H9 (cell line): ENCODE results near the gene AS3MT. TPM values are rescaled to one million over a fixed set of nuclear protein-coding genes. Genes with fewer than 3 reads are reported as not detected.

Source experiments
- DNase-seq: peaks from one replicate; pipeline ENCODE4 v3.0.0-alpha.2; 2017
- H2AFZ ChIP-seq: one replicate; pipeline ENCODE4 v1.6.1; 2013; ENCODE audit warnings: mild to moderate bottlenecking, low read length, control low read depth, moderate library complexity
- H2AK5ac ChIP-seq: 2 replicates; pipeline ENCODE4 v1.6.1; 2013; ENCODE audit warnings: low read length, control low read depth, mixed read lengths; ENCODE audit not compliant: insufficient read length
- H2BK120ac ChIP-seq: one replicate; pipeline ENCODE4 v1.6.1; 2013; ENCODE audit warnings: low read depth, mild to moderate bottlenecking, low read length, control low read depth, inconsistent platforms; ENCODE audit not compliant: poor library complexity, severe bottlenecking
- H2BK12ac ChIP-seq: 2 replicates; pipeline ENCODE4 v1.6.1; 2013; ENCODE audit warnings: low read length, control low read depth, mixed read lengths, low read depth; ENCODE audit not compliant: insufficient read length
- H2BK15ac ChIP-seq: 2 replicates; pipeline ENCODE4 v1.6.1; 2013; ENCODE audit warnings: low read depth, low read length, control low read depth
- H2BK20ac ChIP-seq: one replicate; pipeline ENCODE4 v1.6.1; 2013; ENCODE audit warnings: low read depth, mild to moderate bottlenecking, low read length, control low read depth, inconsistent platforms; ENCODE audit not compliant: poor library complexity, severe bottlenecking
- H2BK5ac ChIP-seq: 2 replicates; pipeline ENCODE4 v1.6.1; 2013; ENCODE audit warnings: low read length, control low read depth, mixed read lengths; ENCODE audit not compliant: insufficient read length
- H3K14ac ChIP-seq: 2 replicates; pipeline ENCODE4 v1.6.1; 2013; ENCODE audit warnings: low read length, control low read depth; ENCODE audit not compliant: insufficient read depth
- H3K18ac ChIP-seq: 2 replicates; pipeline ENCODE4 v1.6.1; 2013; ENCODE audit warnings: low read depth, mild to moderate bottlenecking, mixed read lengths, low read length, control low read depth; ENCODE audit not compliant: insufficient read length
- H3K23ac ChIP-seq: 2 replicates; pipeline ENCODE4 v1.6.1; 2013; ENCODE audit warnings: low read length, control low read depth, mixed read lengths, low read depth; ENCODE audit not compliant: insufficient read length
- H3K23me2 ChIP-seq: 2 replicates; pipeline ENCODE4 v1.6.1; 2013; ENCODE audit warnings: low read depth, mild to moderate bottlenecking, mixed read lengths, low read length, control low read depth; ENCODE audit not compliant: insufficient read length, poor library complexity, severe bottlenecking
- H3K27ac ChIP-seq: 2 replicates; pipeline ENCODE4 v1.5.1; 2013; ENCODE audit warnings: low read length, control low read depth, mixed read lengths, low read depth; ENCODE audit not compliant: insufficient read length
- H3K27me3 ChIP-seq: 2 replicates; pipeline ENCODE4 v1.6.1; 2013; ENCODE audit warnings: low read length, control low read depth, inconsistent platforms; ENCODE audit not compliant: insufficient read depth
- H3K4ac ChIP-seq: 2 replicates; pipeline ENCODE4 v1.6.1; 2013; ENCODE audit warnings: low read depth, mild to moderate bottlenecking, control low read depth, inconsistent platforms, low read length, moderate library complexity
- H3K4me1 ChIP-seq: 2 replicates; pipeline ENCODE4 v1.6.1; 2013; ENCODE audit warnings: low read length, control low read depth, inconsistent platforms; ENCODE audit not compliant: insufficient read depth
- H3K4me2 ChIP-seq: 2 replicates; pipeline ENCODE4 v1.6.1; 2013; ENCODE audit warnings: low read length, control low read depth, mixed read lengths; ENCODE audit not compliant: insufficient read length, insufficient read depth
- H3K56ac ChIP-seq: 2 replicates; pipeline ENCODE4 v1.6.1; 2013; ENCODE audit warnings: low read depth, mild to moderate bottlenecking, mixed read lengths, low read length, control low read depth; ENCODE audit not compliant: insufficient read length
- H3K79me1 ChIP-seq: 2 replicates; pipeline ENCODE4 v1.6.1; 2013; ENCODE audit warnings: low read depth, mild to moderate bottlenecking, moderate library complexity, low read length, control low read depth, inconsistent platforms; ENCODE audit not compliant: insufficient read depth, poor library complexity, severe bottlenecking
- H3K79me2 ChIP-seq: 2 replicates; pipeline ENCODE4 v1.6.1; 2013; ENCODE audit warnings: low read length, control low read depth, inconsistent platforms; ENCODE audit not compliant: insufficient read depth
- H3K9ac ChIP-seq: 2 replicates; pipeline ENCODE4 v1.6.1; 2013; ENCODE audit warnings: low read length, control low read depth, mixed read lengths; ENCODE audit not compliant: insufficient read length; ENCODE audit errors: extremely low read depth
- H3K9me3 ChIP-seq: one replicate; pipeline ENCODE4 v1.6.1; 2013; ENCODE audit warnings: low read depth, low read length, inconsistent platforms; ENCODE audit not compliant: control insufficient read depth
- H3T11ph ChIP-seq: one replicate; pipeline ENCODE4 v1.6.1; 2013; ENCODE audit warnings: mild to moderate bottlenecking, low read length, control low read depth, inconsistent platforms
- H4K20me1 ChIP-seq: one replicate; pipeline ENCODE4 v1.6.1; 2013; ENCODE audit not compliant: control insufficient read depth, insufficient read length, insufficient read depth
- H4K5ac ChIP-seq: 2 replicates; pipeline ENCODE4 v1.6.1; 2013; ENCODE audit warnings: low read depth, mild to moderate bottlenecking, mixed read lengths, low read length, control low read depth; ENCODE audit not compliant: insufficient read length
- H4K8ac ChIP-seq: replicated peaks from 2 replicates; pipeline ENCODE4 v1.6.1; 2013; ENCODE audit warnings: low read length, control low read depth, mixed read lengths, low read depth; ENCODE audit not compliant: insufficient read length
- H4K91ac ChIP-seq: 2 replicates; pipeline ENCODE4 v1.6.1; 2013; ENCODE audit warnings: low read depth, mild to moderate bottlenecking, moderate library complexity, mixed read lengths, low read length, control low read depth; ENCODE audit not compliant: insufficient read length
- H3K27ac Mint-ChIP-seq, 3 experiments: 2 replicates in 2 of 3; 3 replicates in 1 of 3; pipeline ENCODE4 v1.8.0; 2020 to 2021; ENCODE audit warnings: mixed read lengths in 3 of 3, mild to moderate bottlenecking in 1 of 3, moderate library complexity in 1 of 3
- H3K27me3 Mint-ChIP-seq: 2 replicates; pipeline ENCODE4 v1.8.0; 2021; ENCODE audit warnings: low read depth, mild to moderate bottlenecking, moderate library complexity, mixed read lengths
- H3K36me3 Mint-ChIP-seq, 3 experiments: 2 replicates in 2 of 3; 3 replicates in 1 of 3; pipeline ENCODE4 v1.8.0; 2020 to 2021; ENCODE audit warnings: low read depth in 3 of 3, mixed read lengths in 3 of 3; ENCODE audit not compliant: insufficient read depth in 1 of 3
- H3K4me1 Mint-ChIP-seq, 2 experiments: 2 replicates each; pipeline ENCODE4 v1.8.0; 2020; ENCODE audit warnings: mixed read lengths in 2 of 2
- H3K4me3 Mint-ChIP-seq, 2 experiments: 2 replicates in 1 of 2; 3 replicates in 1 of 2; pipeline ENCODE4 v1.8.0; 2020 to 2021; ENCODE audit warnings: mild to moderate bottlenecking in 2 of 2, mixed read lengths in 2 of 2, moderate library complexity in 1 of 2
- H3K9me3 Mint-ChIP-seq, 2 experiments: 2 replicates in 1 of 2; 3 replicates in 1 of 2; pipeline ENCODE4 v1.8.0; 2020; ENCODE audit warnings: mild to moderate bottlenecking in 2 of 2, mixed read lengths in 2 of 2, moderate library complexity in 1 of 2
- CTCF ChIP-seq: fragments of 200-600 bp; sonication (generic); conservative IDR thresholded peaks from 3 replicates; pipeline ENCODE4 v1.8.0; 2021; ENCODE audit warnings: antibody characterized with exemption, mild to moderate bottlenecking
- WGBS: extraction: QIAGEN DNeasy Blood & Tissue Kit; methylation state at CpG from one replicate; pipeline ENCODE4 v1.1.7; 2013; ENCODE audit warnings: missing lambda C conversion rate, low lambda C conversion rate, mixed read lengths; ENCODE audit not compliant: insufficient read length; ENCODE audit errors: extremely low coverage; 5-methylcytosine and 5-hydroxymethylcytosine counted together
- total RNA-seq: library from RNA; stranded (reverse); gene quantifications from 2 replicates; pipeline ENCODE4 v1.2.1, GENCODE V29; 2021

Gene AS3MT
- total RNA-seq, 1 experiment from 2014 or later, result 16.4 TPM

GRCh38 chr10:102951316-102951715 is 82.0 kb downstream of the AS3MT start:
- H4K91ac ChIP-seq, result no peak overlapping the region
- H3K9me3 Mint-ChIP-seq, result no peaks in the 10 kb centered on the region; a peak in 1 of 5 replicates
- no peak overlapping the region for H4K5ac ChIP-seq
- no peak overlapping the region for H3K9ac ChIP-seq
- no peaks in the 10 kb centered on the region for H3K27me3 ChIP-seq
- no peaks in the 10 kb centered on the region for H4K20me1 ChIP-seq
- 0 out of 4 replicates have a peak, but pooled peaks cover 0 to under 1% of the 10 kb centered on the region in 2 experiments for H3K4me1 Mint-ChIP-seq
- H4K8ac ChIP-seq, result no peak overlapping the region
- TF ChIP-seq CTCF, result no peak
- peaks cover 0 to 7% (median 4%) of the 10 kb centered on the region in 3 experiments; a peak in 5 of 7 replicates for H3K36me3 Mint-ChIP-seq
- no peak overlapping the region for H3K18ac ChIP-seq
- no peak overlapping the region for H2BK120ac ChIP-seq
- no peak overlapping the region for H3K4ac ChIP-seq
- no peaks in the 10 kb centered on the region for H3K27me3 Mint-ChIP-seq
- H3K14ac ChIP-seq, result no peak overlapping the region
- no peak for DNase-seq
- no peaks in the 10 kb centered on the region for H3K9me3 ChIP-seq
- WGBS, result no CpG with 5 or more reads among the region's 3 CpGs
- H2BK5ac ChIP-seq, result no peak overlapping the region
- H3K27ac ChIP-seq, result no peak overlapping the region
- no peaks in the 10 kb centered on the region for H3K23me2 ChIP-seq
- no peak overlapping the region for H3K23ac ChIP-seq
- H3K4me1 ChIP-seq, result no peaks in the 10 kb centered on the region
- no peak overlapping the region for H3K56ac ChIP-seq
- H3K79me2 ChIP-seq, result no peaks in the 10 kb centered on the region
- H3K4me3 Mint-ChIP-seq, result no peak overlapping the region
- no peak overlapping the region for H3K4me2 ChIP-seq
- H2AFZ ChIP-seq, result no peak overlapping the region
- H2BK20ac ChIP-seq, result no peak overlapping the region
- no peak overlapping the region for H3T11ph ChIP-seq
- H3K27ac Mint-ChIP-seq, result no peak overlapping the region
- H2BK15ac ChIP-seq, result no peak overlapping the region
- no peaks in the 10 kb centered on the region for H3K79me1 ChIP-seq
- H2BK12ac ChIP-seq, result no peak overlapping the region
- H2AK5ac ChIP-seq, result no peak overlapping the region

Other genes starting within 250 kb of the AS3MT start
- gene TRIM8, start 225.0 kb upstream of the AS3MT start, total RNA-seq, result 37.0 and 40.6 TPM in 2 replicates
- 16.5 and 16.9 TPM in 2 replicates for gene ARL3, start 155.1 kb upstream of the AS3MT start, total RNA-seq
- 32.7 and 34.7 TPM in 2 replicates for gene SFXN2, start 154.8 kb upstream of the AS3MT start, total RNA-seq
- 23.8 and 24.5 TPM in 2 replicates for gene WBP1L, start 125.5 kb upstream of the AS3MT start, total RNA-seq
- not detected in 2 replicates for gene CYP17A1, start 32.1 kb upstream of the AS3MT start, total RNA-seq
- gene BORCS7, start 15.2 kb upstream of the AS3MT start, total RNA-seq, result 6.5 and 7.0 TPM in 2 replicates
- 17.0 and 17.5 TPM in 2 replicates for gene CNNM2, start 48.8 kb downstream of the AS3MT start, total RNA-seq